Subcutaneous adipose tissue (tissue), 4 donors: ENCODE data around the gene MAP2K6. TPM values are rescaled to one million over a fixed set of nuclear protein-coding genes. Genes with fewer than 3 reads are reported as not detected.

Experiments
- total RNA-seq, 4 donors: library from RNA; depleted of rRNA; stranded (reverse); fragments of >200 nt; gene quantifications; one replicate each; pipeline ENCODE4 v1.1.0, GENCODE V29; 2016
- TF ChIP-seq, protein P1 (sequence below): fragments of 450-650 bp; IDR thresholded peaks from one replicate; pipeline ENCODE4 v1.5.1; 2016; ENCODE audit warnings: low read depth, mild to moderate bottlenecking, control low read depth, antibody characterized with exemption, moderate library complexity

The MAP2K6 gene
- total RNA-seq, 4 donors from 2014 or later, result 6.0 to 13.7 (median 9.5) TPM

DNA sequence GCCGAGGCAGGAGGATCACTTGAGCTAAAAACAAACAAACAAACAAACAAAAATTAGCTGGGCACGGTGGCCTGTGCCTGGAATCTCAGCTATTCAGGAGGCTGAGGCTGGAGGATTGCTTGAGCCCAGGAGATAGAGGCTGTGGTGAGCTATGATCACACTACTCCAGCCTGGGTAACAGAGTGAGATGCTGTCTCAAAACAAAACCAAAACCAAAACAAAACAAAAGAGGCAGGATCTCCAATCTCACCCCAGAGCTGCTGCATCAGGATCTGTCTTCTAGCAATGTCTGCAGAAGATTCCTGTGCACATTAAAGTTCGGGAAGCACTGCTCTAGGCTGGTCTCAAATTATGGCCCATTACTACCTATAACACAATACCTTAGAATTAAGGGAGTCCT lies 43.1 kb downstream of the MAP2K6 start:
- TF ChIP-seq, protein P1, sequence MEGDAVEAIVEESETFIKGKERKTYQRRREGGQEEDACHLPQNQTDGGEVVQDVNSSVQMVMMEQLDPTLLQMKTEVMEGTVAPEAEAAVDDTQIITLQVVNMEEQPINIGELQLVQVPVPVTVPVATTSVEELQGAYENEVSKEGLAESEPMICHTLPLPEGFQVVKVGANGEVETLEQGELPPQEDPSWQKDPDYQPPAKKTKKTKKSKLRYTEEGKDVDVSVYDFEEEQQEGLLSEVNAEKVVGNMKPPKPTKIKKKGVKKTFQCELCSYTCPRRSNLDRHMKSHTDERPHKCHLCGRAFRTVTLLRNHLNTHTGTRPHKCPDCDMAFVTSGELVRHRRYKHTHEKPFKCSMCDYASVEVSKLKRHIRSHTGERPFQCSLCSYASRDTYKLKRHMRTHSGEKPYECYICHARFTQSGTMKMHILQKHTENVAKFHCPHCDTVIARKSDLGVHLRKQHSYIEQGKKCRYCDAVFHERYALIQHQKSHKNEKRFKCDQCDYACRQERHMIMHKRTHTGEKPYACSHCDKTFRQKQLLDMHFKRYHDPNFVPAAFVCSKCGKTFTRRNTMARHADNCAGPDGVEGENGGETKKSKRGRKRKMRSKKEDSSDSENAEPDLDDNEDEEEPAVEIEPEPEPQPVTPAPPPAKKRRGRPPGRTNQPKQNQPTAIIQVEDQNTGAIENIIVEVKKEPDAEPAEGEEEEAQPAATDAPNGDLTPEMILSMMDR, result no peak

DNA sequence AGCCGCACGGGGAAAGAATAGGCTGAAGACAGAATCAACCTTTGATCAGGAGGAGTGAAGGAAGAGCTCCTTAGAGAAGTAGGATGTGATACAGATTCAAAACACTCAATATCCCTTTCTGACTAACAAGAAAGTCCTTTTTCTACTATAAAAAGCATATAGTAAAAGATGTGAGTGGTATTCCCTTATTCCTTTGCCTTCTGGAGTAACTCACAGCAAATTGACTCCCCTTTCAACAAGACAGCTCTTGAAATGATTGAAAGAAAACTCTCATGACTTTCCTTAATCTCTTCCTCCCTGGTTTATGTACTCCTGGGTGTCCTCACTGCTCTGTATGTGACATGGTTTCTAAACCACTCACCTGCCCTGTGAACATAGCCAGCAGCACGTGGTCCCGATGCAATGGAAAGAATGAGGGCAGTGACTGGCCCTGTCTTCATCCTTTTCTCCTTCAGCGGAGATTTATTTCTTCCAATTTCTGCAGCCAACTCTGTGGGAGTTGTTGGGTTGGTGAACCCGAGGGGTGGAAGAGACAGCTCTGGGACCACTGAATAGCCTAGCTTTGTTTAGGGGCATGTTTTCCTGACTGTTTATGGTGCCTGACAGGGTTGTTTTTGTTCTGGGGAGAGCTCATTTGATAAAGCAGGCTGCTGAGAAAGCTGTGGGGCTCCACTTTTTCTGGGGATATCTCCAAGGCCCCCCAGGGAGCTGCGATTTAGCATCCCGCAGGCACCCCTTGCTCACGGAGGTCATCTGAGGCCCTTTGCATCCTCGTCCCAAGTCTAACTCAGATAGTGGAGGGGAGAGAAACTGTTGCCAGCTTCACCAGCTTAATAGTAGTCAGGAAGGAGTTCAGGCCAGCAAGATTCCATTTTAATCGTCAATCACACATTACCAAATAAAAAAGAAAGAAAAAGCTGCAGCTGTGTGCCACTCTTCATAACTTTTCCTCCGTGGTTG lies 46.7 kb downstream of the MAP2K6 start:
- TF ChIP-seq, protein P1, result no peak

DNA sequence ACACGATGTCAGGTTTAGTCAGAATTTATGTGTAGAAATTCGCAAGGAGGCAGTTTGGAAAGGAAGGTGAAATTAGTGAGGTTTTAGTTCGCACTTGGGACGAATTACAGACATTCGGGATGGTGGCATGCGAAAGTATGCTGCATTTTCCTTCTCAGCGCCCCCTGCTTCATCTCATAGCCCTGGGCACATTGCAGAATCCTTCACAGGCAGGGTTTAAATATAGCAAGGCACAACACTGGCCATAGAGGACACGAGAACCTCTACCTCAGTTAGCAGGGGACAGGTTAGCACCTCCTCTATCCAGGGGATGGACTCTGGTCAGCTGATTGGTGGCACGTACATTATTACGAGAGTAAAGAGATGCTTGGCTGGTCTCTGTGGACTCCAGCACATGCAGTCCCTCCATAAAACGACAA lies 47.5 kb downstream of the MAP2K6 start:
- TF ChIP-seq, protein P1, result no peak

DNA sequence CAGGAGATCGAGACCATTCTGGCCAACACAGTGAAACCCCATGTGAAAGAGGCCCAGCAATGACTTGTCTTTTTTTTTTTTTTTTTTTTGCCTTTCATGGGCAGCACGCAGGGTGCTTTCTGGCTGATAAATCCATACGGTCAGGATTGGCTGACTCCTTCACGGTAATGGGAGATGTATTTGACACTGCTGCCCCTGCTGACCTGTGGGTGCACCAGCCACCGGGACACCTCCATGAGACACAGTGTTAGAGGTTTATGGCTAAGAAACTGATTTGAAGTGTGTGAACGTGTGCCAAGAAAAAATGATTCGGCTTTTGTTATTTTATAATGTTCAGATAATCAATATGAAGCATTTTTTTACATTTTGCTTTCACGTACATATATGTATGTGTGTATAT lies 48.4 kb downstream of the MAP2K6 start:
- TF ChIP-seq, protein P1, result no peak

DNA sequence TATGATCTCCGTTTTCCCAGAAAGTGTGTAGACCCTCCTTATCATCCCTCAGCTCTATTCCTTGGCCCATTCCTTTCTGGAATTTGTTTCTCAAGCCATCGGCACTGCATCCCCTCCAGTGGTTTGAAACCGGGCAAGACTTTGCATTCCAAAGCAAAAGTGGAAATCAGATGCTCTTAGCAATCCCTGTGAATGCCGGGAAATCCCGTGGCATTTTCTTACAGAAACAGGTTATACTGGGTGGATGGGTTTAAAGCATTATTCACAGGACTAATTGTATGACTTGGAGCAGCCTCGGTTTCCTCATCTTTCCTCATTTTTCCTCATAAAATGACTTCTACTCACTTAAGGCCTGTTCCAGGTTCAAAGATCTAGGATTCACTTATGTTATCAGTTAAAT lies 52.0 kb downstream of the MAP2K6 start:
- TF ChIP-seq, protein P1, result no peak

DNA sequence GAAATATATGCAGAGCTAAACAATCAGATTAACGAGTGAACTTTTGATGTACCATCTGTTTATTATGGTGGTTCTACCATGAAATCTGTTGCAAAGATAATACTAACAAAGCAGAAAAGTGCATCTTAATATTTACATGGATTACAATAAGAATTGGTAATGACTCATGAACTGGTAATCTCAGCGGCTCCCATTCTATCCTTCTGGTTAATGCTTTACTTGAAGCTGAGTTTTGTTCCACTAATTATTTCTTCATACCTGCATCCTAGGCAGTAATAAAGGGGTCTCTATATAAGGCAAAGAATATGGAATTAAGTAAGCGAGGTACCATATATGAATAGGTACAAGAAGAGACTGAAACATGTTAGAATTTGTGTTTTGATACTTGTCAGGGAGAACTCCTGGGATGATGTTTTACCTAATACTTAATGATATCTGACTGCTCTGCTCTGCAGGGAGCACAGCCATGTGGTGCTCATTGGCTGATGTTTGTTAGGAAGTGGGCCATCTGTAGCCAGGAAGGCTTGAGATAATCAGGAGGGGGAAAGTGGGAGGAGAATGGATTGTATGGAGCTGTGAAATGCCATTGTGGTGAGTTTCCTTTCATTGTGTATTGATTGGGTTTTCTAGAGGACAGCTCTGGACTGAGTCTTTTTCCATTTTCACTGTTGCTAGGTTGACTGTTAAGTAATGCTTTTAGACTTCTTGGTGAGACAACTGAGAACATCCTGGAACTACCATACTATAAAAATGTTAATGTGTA lies 52.6 kb downstream of the MAP2K6 start:
- TF ChIP-seq, protein P1, result no peak

DNA sequence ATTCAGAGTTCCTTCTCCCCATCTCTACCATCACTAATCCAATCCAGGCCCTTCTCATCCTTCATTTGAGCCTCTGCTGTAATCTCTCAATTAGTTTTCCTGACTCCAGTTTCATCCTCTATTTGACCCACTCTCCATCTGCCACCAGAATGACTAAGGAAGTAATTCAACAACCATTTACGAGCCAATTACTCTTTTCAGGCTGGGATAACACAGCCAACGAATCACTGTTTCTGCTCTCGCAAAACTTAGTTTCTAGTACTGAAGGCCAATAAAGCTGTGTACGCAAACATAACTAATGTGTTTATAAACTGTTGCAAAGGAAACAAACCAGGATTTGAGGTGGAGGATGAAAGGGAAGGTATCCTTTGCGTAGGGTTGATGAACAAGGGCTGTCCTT lies 53.7 kb downstream of the MAP2K6 start:
- TF ChIP-seq, protein P1, result no peak
